Heart left ventricle (tissue), 16 donors: Measurements from ENCODE around the gene GALNTL6. TPM values are rescaled to one million over a fixed set of nuclear protein-coding genes. Genes with fewer than 3 reads are reported as not detected.

Experiments used
- ATAC-seq, 4 donors: fragments of 200-7000 bp; cut with Tn5 transposase; one replicate each; pipeline ENCODE4 v1.9.1; 2020 to 2022; ENCODE audit warnings: moderate library complexity in 4 of 4, mild to moderate bottlenecking in 3 of 4, moderate number of reproducible peaks in 1 of 4
- DNase-seq, 5 donors: peaks; one replicate each; pipeline ENCODE4 v3.0.0-alpha.2; 2020
- H3K27ac ChIP-seq, 12 donors: fragments of 200-600 bp; sonication (generic) in 4 of 12; one replicate each; pipeline versions ENCODE4 v1.5.0 to v1.8.0; 2016 to 2022; ENCODE audit warnings: mild to moderate bottlenecking in 2 of 12
- H3K27me3 ChIP-seq, 9 donors: fragments of 200-600 bp; sonication (generic) in 2 of 9; one replicate each; pipeline versions ENCODE4 v1.5.1 to v1.8.0; 2016 to 2022; ENCODE audit warnings: mild to moderate bottlenecking in 3 of 9
- H3K36me3 ChIP-seq, 9 donors: fragments of 200-600 bp; sonication (generic) in 2 of 9; one replicate each; pipeline versions ENCODE4 v1.5.0 to v1.8.0; 2018 to 2022; ENCODE audit warnings: mild to moderate bottlenecking in 2 of 9
- H3K4me1 ChIP-seq, 12 donors: fragments of 200-600 bp; sonication (generic) in 4 of 12; one replicate each; pipeline versions ENCODE4 v1.5.0 to v1.8.0; 2016 to 2022; ENCODE audit warnings: mild to moderate bottlenecking in 3 of 12
- H3K4me3 ChIP-seq, 12 donors: fragments of 200-600 bp; sonication (generic) in 4 of 12; one replicate each; pipeline versions ENCODE4 v1.5.0 to v1.8.0; 2017 to 2022; ENCODE audit warnings: mild to moderate bottlenecking in 9 of 12, moderate library complexity in 4 of 12
- H3K9me3 ChIP-seq, 12 donors: fragments of 200-600 bp; sonication (generic) in 4 of 12; one replicate each; pipeline versions ENCODE4 v1.5.0 to v1.8.0; 2016 to 2022; ENCODE audit warnings: mild to moderate bottlenecking in 1 of 12
- POLR2A ChIP-seq, 2 donors: fragments of 450-650 bp; IDR thresholded peaks; one replicate each; pipeline ENCODE4 v1.6.1; 2017; ENCODE audit warnings: antibody characterized with exemption in 2 of 2, mild to moderate bottlenecking in 2 of 2, moderate library complexity in 2 of 2
- WGBS, 4 donors: extraction: QIAGEN DNeasy Blood & Tissue Kit in 2 of 4; methylation state at CpG; one replicate each; pipeline versions ENCODE4 v1.1.5 to v1.1.7; 2013 to 2018; 5-methylcytosine and 5-hydroxymethylcytosine counted together
- intact Hi-C, 10 donors: fragments of 100-400 bp; cut with DNase I; formaldehyde crosslinking; loops; one replicate each; pipeline versions ENCODE4 v1.11.1 to v1.14.2; 2022
- polyA plus RNA-seq, 2 donors: library from polyadenylated mRNA; stranded (reverse); fragments of 200-250 nt; gene quantifications; one replicate each; pipeline ENCODE4 v1.2.3, GENCODE V29; 2013
- total RNA-seq, 9 donors: library from RNA; depleted of rRNA in 2 of 9; stranded (reverse); fragments of >200 nt in 2 of 9; fragmentation: NEBNext Ultra II Directional in 3 of 9; extraction: Animal tissue kit (Norgen Biotek cat#: 25700) in 3 of 9; gene quantifications; one replicate each; pipeline versions ENCODE4 v1.1.0 to v1.2.4, GENCODE V29; 2016 to 2023
- TF ChIP-seq, protein P1 (sequence below), 12 donors: fragments of 200-600 bp; sonication (generic) in 4 of 12; IDR thresholded peaks; one replicate each; pipeline versions ENCODE4 v1.5.0 to v1.8.0; 2018 to 2022; ENCODE audit warnings: antibody characterized with exemption in 12 of 12, mild to moderate bottlenecking in 5 of 12
- donor health status: ischemic (EF 13 %, LVEDD 7.1; RV severe dilation, severe dysfunction).
- donor health status: healthy with polysubstance abuse.
- donor health status: DM: no; HTN: yes; CAD: no.
- donor health status: DM: no; HTN: no; CAD: no.
- donor health status: ischemic (EF 25% LVEDD 6.9; RV normal size, moderate dysfunction).
- donor health status: ischemic (EF 25% LVEDD 5.7; RV mildly dilated, moderate dysfunction).
- donor health status: healthy.
- donor health status: DM: yes; HTN: yes; CAD: no.
- donor health status: ischemic (EF 35%, LVEDD 5.7; RV mildly dilated, moderate dysfunction).
- donor health status: nonischemic (EF 11% LVEDD 7.7; RV severe dilation, severe dysfunction).
- donor health status: DM: yes; HTN: yes; CAD: no.
- donor health status: PGD.
- donor health status: ischemic (EF 29% LVEDD 5.4; RV normal size, mild dysfunction).
- donor health status: nonischemic (EF 23%, LVEDD 6.1; RV moderate dilation, normal function).

GALNTL6 gene
- total and polyA plus RNA-seq, 11 donors, result 0.33 to 0.52 TPM; not detected in 9

DNA sequence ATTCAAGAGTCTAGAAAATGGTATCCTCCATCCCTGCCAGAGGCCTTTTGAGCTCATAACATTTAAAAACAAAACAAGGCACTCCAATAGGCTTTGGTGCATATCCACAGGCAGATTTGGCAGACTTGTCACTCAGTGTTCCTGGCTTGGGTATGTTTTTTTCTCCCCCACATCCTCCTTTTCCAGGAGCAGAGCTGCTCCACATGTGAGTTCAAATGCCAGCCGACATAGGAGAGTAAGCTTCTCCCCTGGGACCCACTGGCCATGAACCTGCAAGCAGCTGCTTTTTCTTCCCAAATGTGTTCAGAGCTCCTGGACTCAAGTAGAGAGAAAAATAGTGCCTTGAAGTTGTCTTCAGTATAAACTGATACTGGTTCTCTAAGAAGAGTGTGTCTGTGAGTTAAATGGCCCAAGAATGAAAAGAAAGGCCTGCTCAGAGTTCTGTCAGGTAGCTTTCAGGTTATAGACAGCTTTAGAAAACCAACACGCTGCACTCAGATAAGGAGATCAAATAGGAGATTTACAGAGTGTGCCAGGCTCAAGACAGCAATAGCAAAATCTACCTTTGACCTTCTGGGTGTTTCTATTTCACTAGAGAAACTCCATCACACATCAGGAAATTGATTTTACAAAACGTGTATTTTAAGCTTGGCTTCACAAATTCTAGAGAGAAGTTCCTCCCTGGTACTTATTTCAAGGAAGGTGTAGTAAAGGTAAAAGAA, 1192.9 kb downstream of the GALNTL6 start:
- Histone ChIP-seq H3K4me1 (peaks cover 0 to 3% (median 0%) of the 10 kb centered on the region in 12 donors), H3K27me3 (no peaks in the 10 kb centered on the region), H3K9me3 (no peaks in the 10 kb centered on the region), H3K4me3 (no peak overlapping the region), H3K36me3 (no peaks in the 10 kb centered on the region), H3K27ac (no peak overlapping the region)
- ATAC-seq (no peak), DNase-seq (no peak)
- TF ChIP-seq, protein P1, sequence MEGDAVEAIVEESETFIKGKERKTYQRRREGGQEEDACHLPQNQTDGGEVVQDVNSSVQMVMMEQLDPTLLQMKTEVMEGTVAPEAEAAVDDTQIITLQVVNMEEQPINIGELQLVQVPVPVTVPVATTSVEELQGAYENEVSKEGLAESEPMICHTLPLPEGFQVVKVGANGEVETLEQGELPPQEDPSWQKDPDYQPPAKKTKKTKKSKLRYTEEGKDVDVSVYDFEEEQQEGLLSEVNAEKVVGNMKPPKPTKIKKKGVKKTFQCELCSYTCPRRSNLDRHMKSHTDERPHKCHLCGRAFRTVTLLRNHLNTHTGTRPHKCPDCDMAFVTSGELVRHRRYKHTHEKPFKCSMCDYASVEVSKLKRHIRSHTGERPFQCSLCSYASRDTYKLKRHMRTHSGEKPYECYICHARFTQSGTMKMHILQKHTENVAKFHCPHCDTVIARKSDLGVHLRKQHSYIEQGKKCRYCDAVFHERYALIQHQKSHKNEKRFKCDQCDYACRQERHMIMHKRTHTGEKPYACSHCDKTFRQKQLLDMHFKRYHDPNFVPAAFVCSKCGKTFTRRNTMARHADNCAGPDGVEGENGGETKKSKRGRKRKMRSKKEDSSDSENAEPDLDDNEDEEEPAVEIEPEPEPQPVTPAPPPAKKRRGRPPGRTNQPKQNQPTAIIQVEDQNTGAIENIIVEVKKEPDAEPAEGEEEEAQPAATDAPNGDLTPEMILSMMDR (IDR thresholded peaks at IDR 0.05), result no peak
- no peak for TF ChIP-seq POLR2A (IDR thresholded peaks at IDR 0.05)
- intact Hi-C loops, result loop anchor here in 1 of 10 donors (10.0 kb wide), 1 partner anchor 409 kb away; no protein-coding TSS in a partner anchor
- 48 to 61% (median 54%) methylated on average over 3 of the region's 3 CpGs for WGBS, 4 donors

DNA sequence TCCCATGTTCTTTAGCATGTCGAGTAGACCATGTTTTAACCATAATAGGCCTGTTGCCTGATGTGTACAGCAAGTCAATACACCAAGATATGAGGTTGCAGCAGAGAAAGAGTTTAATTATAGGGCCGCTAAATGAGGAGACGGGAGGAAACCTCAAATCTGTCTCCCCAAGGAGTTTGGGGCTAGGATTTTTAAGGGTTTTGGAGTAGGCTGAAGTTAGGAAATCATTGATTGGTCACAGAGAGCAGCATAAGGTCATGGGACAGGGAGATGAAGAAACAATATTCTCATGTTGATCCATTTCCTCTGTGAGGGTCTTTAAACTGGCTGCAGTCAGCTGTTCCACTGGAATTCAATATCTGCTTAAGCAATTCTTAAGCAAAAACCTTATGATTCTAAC, 1195.2 kb downstream of the GALNTL6 start:
- no peak overlapping the region for H3K27ac ChIP-seq
- H3K36me3 ChIP-seq, result no peaks in the 10 kb centered on the region

DNA sequence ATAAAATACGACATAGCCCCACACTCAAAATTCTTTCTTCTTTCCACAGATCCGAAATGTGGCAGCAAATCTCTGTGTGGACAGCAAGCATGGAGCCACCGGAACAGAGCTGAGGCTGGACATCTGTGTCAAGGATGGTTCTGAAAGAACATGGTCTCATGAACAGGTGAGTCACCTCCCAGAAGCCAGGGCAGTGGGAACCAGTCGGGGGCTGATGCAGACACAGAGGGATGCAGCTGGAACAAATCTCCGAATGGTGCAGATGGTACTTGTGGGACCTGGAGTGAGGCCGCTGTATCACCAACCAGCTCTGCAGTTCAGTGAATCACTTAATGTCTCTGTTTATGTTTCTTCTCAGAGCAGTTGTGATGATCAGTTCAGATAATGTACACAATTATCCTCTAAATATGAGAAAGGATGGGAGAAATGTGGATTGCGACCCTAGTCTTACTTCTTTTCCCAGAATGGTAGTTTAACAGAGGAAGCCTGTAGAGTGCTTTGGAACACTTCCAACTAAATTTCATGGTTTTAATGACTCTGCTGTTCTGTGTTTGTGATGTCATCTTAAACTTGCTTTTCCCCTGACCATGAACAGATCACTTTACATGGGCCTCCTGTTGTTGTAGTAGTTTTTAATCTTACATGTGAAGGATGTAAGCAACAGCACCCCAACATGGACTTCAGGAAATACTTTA, 1196.1 kb downstream of the GALNTL6 start:
- no peak for ATAC-seq
- Histone ChIP-seq H3K27ac (no peak overlapping the region), H3K4me3 (no peak overlapping the region), H3K4me1 (peaks cover 0 to 4% (median 0%) of the 10 kb centered on the region in 12 donors), H3K27me3 (no peaks in the 10 kb centered on the region), H3K36me3 (no peaks in the 10 kb centered on the region), H3K9me3 (no peaks in the 10 kb centered on the region)
- DNase-seq, result no peak
- intact Hi-C loops, result loop anchor here in 1 of 10 donors (10.0 kb wide), 1 partner anchor 406 kb away; no protein-coding TSS in a partner anchor
- 90 to 93% (median 92%) methylated on average over 6 to 7 of the region's 7 CpGs for WGBS, 4 donors
- TF ChIP-seq, protein P1 (IDR thresholded peaks at IDR 0.05), result no peak
- TF ChIP-seq POLR2A (IDR thresholded peaks at IDR 0.05), result no peak

More for the DNA sequence above, 1195.2 kb downstream of the GALNTL6 start:
- DNase-seq (no peak), ATAC-seq (no peak)
- Histone ChIP-seq H3K9me3 (no peaks in the 10 kb centered on the region), H3K27me3 (no peaks in the 10 kb centered on the region), H3K4me1 (no peaks in the 10 kb centered on the region), H3K4me3 (no peak overlapping the region)
- intact Hi-C loops, result loop anchor here in 1 of 10 donors (10.0 kb wide), 1 partner anchor 406 kb away; no protein-coding TSS in a partner anchor
- TF ChIP-seq, protein P1 (IDR thresholded peaks at IDR 0.05), result no peak
- TF ChIP-seq POLR2A (IDR thresholded peaks at IDR 0.05), result no peak
- WGBS, 4 donors, result 79 to 86% (median 83%) methylated on average over 3 of the region's 3 CpGs

DNA sequence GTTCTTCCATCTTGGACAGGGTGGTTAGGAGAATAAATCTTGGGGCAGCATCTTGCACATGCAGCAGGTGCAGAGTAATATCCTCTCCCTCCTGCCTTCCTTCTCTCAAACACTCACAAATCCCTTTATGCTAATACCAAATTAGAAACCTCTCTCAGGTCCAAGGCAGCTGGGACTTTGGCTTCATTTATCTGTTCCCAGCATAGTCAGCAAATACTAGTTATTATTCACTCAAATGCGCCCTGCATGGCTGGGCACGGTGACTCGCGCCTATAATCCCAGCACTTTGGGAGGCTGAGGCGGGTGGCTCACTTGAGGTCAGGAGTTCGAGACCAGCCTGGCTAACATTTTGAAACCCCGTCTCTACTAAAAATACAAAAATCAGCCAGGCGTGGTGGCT, 1199.4 kb downstream of the GALNTL6 start:
- 86 to 95% (median 91%) methylated on average over 8 of the region's 8 CpGs for WGBS, 4 donors

More for the DNA sequence above, 1199.4 kb downstream of the GALNTL6 start:
- intact Hi-C loops, result loop anchor here (1.0 to 10.0 kb wide), 8 partner anchors 244 to 405 kb away; no protein-coding TSS in a partner anchor
- ATAC-seq, result peak in 1 of 4 donors; percentile 20
- no peak for DNase-seq
- no peak for TF ChIP-seq POLR2A (IDR thresholded peaks at IDR 0.05)
- TF ChIP-seq, protein P1 (IDR thresholded peaks at IDR 0.05), result no peak
- no peak overlapping the region for H3K4me3 ChIP-seq
- H3K4me1 ChIP-seq, result peaks cover 0 to 5% (median 0%) of the 10 kb centered on the region in 12 donors
- H3K9me3 ChIP-seq, result no peaks in the 10 kb centered on the region
- no peaks in the 10 kb centered on the region for H3K27me3 ChIP-seq
- H3K36me3 ChIP-seq, result no peaks in the 10 kb centered on the region
- no peak overlapping the region for H3K27ac ChIP-seq
